Colon (tissue), 2 donors: ENCODE results near the gene TFB1M.
"Not testable (repeated sequence)": the region's sequence is repeated elsewhere in the genome, so short reads cannot be mapped to it uniquely, and the experiment has no call there.

Experiments
- FAIRE-seq: peaks from 2 replicates; lab custom pipeline; 2012; peaks lifted over from hg19 to GRCh38; lab: Jason Lieb, UNC
- donor health status: control.
- donor health status: control.

TFB1M gene

DNA sequence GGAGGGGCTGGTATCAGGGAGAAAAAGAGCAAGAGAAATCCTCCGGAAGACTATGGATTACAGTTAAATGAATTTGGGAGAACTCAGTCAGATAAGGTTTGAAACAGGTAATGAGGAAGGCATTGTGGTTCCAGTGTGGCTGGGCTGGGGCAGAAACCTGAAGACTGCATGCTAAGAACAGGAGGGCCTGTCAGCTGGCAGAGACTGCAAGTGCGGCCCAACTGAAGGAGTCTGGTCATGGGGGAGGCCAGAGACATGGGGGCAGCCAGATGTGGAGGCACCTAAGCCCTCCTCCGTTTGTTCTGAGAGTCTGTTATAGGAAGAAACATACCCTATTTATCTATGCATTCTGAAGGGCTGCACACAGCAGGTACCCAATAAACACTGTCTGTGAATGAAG is 16.6 kb downstream of the TFB1M start:
- FAIRE-seq, result no peak

DNA sequence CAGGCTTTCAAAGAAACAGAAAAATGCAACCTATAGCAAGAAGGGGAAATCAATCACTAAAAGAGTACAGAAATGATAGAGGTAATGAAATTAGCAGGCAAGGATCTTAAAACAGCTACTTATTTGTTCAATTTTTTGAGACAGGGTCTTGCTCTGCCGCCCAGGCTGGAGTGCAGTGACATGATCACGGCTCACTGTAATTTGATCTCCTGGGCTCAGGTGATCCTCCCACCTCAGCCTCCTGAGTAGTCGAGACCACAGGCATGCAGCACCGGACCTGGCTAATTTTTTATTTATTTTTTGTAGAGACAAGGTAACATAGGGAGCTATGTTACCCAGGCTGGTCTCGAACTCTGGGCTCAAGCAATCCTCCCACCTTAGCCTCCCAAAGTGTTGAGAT is 21.6 kb downstream of the TFB1M start:
- FAIRE-seq, result no peak

DNA sequence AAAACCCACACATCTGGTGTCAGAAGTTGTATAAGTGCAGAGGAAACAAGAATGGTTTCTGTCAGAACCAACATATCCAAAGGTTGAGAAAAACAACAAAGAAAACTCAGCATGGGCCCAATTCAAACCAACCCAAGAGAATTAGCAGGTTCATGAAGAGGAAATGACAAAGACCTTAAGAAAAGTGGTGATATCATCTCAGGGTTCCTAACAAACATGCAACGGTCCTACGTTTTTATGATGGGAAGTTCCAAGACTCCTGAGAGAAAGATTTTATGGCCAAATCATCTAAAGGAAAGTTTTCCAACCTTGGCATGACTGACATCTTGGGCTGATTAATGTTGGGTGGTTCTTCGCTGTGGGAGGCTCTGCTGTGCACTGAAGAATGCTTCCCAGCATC is 23.0 kb downstream of the TFB1M start:
- no peak for FAIRE-seq

DNA sequence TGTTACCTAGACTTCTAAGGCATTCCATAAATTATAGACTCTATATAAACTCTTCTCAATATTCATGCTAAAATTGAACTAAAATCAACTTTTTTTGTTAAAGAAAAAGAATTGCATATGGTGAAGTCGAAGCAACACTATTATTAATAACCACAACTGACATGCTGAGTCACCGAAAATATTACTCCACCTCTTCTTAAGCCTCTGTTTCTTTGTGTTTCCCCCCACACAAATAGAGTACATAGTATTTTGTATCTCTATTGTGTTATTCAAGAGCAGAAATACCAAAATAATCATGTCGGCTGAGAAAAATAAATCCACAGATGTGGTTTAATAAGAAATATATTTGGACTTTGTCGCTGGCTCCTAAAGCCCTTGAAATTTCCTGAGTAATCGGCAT is 23.8 kb downstream of the TFB1M start:
- FAIRE-seq, result no peak

DNA sequence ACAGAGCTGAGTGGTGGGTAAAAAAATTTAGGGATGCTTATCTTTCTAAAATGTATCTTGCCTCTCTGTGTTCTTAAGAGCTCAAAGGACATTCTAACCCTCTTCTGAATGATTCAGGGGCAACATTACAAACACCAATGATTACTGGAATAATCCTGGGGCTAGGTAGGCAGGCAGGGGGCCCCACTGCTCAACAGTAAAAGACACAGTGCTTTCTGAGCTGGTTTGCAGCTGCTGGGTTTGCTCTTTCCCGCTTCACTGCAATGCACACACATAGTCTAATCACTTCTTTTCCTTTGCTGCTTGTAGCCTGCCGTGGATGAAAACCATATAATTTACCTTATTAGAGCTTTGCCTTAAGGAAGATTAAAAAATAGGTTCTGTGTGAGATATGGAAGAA is 26.5 kb downstream of the TFB1M start:
- no peak for FAIRE-seq

DNA sequence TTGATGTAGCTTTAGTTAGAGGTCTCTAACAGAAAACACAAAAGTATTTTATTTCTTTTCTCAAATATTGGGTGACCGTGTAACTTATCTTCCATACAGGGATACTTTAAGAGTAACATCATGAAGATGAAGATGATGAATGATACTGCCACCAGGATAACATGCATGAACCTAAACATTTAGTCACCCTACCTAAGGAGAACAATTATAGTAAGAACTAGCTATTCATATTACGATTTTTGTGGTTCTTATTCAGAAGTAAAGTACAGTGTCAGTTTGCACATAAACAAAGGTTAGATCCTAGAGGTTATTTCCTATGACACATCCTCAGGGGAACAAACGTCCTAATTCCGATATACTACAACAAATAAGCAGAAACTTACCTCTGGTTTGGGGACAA is 29.5 kb downstream of the TFB1M start:
- no peak for FAIRE-seq

DNA sequence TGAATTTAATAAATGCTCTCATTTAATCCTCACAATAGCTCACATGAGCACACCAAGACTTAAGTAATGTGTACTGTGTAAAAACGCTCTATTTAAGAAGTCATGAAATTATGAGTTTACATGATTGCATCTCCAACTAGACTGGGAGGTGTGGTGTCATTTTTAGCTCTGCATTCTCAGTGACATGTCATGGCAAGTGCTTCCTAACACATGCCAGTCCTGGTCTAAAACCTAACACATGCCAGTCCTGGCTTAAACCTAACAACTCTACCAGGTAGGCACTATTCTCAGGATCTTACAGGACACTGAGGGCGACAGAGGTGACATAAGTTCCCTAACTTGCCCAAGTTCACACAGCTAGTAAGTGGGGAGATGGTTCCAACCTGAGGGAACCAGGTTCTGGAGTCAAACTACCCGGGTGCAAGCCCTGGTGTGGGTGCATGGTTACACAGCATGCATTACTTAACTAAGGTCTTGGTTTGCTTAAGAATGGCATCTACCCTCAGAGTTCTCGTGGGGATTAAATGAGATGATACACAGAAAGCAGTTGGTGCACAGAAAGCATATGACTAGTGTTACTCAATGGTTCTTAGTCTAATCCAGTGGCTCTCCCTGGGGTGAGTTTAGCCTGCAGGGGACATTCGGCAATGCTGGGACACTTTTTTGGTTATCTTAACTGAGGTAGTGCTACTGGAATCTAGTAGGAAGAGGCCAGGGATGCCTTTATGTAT is 35.8 kb downstream of the TFB1M start:
- FAIRE-seq, result no peak

DNA sequence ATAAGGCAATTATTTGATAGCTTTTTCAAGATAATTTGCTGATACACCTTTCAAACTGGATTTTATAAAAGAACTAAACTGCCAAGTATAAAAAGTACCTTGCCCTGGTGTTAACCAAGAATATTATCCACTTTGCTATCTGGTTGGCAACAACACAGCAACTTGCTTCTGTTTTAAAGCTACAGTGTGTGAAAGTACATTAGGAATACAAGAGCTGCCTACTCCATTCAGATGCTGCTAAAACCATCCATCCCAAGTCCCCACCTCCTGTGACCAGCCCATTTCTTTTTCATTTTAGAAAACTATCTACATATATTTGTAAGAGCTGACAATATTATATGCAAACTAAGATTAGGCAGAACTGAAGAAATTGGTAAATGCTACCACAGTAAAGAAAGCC is 37.6 kb downstream of the TFB1M start:
- FAIRE-seq, result no peak

DNA sequence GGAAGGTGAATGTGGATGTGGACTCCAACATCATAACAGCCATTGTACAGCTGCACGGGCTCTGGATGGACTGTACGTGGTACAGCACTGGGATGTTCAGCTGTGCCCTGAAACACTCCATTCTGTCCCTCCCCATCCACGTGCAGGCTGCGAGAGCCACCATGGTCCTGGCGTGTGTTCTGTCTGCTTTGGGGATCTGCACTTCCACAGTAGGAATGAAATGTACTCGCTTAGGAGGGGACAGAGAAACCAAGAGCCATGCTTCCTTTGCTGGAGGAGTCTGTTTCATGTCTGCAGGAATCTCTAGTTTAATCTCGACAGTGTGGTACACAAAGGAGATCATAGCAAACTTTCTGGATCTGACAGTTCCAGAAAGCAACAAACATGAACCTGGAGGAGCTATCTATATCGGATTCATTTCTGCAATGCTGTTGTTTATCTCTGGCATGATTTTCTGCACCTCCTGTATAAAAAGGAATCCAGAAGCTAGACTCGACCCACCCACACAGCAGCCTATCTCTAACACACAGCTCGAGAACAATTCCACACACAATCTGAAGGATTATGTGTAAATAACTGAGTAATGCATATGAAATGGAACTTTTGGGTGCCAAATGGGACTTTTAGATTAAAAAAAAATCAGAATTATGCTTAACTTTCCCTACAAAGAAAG is 38.3 kb downstream of the TFB1M start:
- no peak for FAIRE-seq

DNA sequence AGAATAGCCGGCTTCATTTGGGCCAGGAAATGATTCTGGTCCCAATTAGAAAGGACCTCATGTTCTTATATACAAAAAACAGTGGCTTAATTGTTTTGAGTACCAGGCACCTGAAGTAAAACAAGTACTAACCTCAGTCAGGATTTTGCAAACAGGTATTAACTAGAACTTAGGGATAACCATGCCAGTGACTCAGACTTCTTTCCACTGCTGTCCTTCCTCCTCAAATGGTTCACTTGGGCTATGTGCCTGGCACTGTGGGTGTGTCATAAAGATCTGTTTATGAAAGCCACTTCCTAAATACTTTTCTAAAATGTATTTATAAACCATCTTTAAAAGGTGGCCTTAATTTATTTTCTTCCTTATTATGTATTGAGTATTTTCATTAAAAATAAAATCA is 39.8 kb downstream of the TFB1M start:
- no peak for FAIRE-seq

DNA sequence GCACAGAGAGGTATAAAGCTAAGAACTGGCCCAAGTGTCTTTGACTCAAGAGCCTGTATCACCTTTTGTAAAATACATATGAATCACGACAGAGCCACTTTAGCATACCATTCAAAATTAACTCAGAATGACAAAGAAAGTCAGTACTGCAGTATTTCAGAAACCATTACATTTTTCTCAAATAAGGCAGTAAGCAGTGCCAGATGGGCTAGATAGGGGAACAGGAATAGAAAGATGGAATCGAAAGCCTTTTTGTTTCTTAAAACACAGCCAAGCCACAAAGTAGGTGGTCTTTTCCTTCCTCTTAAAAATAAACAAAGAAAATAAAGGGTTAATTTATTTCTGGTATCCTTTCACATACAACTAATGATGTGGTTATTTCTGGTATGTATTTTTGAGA is 40.2 kb downstream of the TFB1M start:
- FAIRE-seq, result no peak

DNA sequence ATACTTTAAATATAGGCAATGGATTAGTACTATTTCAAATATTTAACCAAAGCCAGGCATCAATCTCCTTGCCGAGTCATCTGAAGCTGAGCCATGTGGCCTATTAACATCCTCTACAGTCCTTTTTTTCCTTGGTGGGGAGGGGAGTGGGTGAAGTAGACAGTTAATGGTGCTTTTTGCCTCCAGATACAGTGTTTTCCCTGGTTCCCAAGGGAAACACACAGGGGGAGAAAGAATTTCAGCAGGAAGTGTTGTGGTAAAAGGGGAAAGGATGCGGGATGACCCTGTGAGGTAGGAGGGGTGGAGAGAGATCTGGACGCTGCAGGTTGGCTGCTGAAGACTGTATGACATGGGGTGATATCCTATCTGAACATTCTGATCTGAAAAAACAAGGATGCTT is 40.9 kb downstream of the TFB1M start:
- no peak for FAIRE-seq

DNA sequence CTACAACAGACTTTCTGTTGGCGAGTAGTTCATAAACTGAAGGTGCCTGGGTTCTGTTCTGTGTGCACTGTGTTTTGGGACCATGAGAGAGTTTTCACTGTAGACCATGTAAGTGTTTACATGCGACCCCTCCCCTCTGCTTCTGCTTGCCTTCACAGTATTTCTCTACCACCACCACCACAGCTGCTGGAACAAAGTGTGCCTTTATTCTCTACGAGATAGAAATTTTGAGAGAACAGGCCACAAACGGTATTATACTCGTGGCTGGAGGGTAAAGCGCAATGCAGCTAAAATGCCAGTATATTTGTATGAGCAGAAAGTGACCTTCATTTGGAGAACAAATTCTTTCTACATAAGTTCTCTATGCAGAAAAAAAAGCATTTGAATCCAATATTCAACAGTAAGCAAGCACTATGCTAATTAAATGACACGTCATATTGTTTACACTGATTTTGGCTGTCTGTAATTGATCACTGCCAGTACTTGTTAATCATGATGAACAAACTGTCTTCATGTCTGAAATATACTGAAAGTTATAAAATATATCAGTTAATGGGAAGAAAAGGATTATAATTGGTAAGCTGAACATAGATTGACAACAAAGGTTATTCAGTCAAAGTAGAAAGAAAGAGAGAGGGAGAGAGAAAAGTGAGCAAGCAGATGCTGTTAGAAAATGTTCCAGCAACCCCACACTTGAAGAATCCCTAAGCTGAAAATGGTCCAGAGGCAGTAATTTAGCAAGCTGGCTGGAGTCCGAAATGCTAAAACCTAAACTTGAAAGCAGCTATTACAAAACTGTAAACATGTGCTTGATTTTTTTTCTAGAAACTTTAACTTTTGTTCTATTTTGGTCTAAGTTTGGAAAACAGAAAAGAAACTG is 41.7 kb downstream of the TFB1M start:
- FAIRE-seq, result no peak

DNA sequence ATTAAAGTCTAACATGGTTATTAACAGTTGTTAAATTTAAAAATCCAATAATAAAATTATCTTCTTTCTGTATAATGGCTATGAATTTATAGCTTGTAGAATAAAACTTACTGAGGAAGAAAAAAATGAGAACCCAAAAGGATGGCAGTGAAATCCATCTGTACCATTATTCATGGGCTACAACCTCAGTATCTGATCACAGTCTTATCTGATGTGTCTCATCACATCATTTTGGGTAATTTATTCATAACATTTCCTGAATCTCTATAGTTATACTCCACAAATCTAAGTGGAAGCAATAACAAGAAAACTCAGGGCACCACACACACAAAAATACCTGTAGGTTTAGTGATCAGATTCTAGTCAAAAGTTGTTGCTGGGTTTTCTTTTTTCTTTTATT is 43.1 kb downstream of the TFB1M start:
- FAIRE-seq, result no peak

DNA sequence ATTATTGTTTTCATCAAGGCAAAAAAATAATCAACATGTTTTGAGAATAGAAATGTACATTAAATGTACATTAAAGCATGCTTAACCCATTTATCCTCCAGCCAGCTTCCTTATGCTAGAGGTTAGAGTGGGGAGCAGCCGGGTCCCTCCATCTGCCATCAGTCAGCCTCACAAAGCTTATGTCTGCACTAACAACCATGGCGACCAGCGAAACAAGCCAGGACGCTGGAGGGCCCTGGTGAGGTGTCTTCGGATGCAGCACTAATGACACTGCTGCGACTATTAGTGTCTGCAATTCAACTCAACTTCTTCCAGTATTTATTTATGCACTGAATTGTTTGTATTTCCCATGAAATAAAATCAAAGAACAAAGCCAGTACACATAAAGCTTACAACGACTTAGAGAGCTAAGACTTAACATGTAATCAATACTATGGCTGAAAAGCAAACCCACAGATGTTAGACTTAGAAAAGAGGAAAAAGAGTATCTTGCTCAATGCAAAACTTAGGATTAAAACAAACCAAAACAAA is 43.7 kb downstream of the TFB1M start:
- no peak for FAIRE-seq

DNA sequence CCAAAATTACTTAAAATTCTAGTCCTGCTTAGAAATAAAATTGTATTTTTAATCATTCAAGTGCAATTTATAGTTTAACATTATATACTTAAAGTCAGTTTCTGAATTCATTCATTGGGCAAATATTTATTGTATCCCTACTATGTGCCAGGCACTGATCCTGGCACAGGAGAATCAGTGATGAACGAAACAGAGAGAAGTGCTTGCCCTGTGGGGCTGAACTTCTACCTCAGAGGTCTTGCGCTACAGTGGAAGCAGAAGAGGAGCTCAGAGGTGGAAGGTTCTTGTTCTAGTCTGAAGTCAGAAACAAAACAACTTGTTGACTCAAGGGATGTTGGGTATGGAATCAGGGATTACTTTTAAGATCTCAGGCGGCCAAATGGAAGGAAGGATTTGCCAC is 44.5 kb downstream of the TFB1M start:
- no peak for FAIRE-seq

DNA sequence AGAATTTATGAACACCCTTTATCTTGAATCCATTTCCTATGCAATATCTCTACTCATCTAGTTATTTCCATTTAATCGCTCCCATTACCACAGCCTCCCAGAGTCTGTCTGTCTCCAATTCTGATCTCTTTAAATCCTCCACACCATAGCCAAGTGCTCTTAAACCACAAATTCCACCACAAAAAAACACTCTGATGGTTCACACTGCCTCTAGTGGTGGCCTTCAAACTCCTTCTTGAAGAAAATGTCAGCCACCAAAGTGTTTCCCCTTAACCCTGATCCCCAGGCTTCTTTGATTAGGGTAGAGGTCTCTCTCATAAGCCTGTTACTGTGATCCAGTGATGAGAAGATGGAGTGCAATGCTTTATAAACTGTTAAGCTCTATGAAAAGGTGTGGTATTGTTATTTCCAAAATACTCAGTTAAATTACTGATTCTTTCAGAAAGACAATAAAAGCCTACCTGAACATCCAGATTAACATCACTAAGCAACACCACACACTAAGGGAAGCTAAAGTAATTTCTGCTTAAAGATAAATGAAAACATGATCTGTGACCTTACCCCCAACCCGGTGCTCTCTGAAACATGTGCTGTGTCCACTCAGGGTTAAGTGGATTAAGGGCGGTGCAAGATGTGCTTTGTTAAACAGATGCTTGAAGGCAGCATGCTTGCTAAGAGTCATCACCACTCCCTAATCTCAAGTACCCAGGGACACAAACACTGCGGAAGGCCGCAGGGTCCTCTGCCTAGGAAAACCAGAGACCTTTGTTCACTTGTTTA is 46.0 kb downstream of the TFB1M start:
- FAIRE-seq, result not testable (repeated sequence)

DNA sequence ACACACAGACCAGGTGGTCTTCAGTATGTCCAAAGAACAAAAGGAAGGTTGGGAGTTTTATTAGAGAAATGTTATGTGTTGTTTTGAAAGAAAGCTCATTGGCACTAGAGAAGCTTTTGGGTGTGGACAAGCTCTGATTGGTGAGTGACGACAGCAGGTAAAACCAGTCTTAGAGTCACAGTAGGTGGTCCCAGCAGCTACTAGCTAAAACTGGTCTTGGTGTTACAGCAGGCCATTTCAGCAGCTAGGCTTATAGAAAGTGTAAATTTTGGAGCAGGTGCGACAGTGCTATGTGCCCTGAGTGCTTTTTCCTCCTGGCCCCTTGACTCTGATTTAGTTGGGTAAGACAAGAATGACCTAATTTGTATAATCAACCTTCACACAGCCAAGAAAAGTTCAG is 46.9 kb downstream of the TFB1M start:
- no peak for FAIRE-seq

DNA sequence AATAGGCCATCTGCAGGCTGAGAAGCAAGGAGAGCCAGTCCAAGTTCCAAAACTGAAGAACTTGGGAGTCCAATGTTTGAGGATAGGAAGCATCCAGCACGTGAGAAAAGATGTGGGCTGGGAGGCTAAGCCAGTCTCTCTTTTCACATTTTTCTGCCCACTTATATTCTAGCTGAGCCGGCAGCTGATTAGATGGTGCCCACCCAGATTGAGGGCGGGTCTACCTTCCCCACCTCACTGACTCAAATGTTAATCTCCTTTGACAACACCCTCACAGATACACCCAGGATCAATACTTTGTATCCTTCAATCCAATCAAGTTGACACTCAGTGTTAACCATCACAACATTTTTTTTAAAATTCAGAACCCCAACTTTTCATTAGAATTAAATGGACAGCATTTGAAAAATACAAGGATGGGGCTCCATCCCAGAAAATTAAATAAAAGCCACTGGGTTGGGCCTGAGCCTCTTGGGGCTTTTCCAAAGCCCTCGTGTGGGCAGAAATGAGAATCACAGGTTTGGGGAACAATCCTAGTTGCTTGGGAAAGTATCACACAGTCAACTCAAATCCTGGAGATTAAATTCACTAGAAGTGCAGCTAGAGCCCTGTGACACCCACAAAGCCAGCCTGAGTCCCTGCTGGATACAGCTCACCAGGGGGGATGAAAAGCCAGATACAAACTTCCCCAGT is 48.3 kb downstream of the TFB1M start:
- FAIRE-seq, result no peak

DNA sequence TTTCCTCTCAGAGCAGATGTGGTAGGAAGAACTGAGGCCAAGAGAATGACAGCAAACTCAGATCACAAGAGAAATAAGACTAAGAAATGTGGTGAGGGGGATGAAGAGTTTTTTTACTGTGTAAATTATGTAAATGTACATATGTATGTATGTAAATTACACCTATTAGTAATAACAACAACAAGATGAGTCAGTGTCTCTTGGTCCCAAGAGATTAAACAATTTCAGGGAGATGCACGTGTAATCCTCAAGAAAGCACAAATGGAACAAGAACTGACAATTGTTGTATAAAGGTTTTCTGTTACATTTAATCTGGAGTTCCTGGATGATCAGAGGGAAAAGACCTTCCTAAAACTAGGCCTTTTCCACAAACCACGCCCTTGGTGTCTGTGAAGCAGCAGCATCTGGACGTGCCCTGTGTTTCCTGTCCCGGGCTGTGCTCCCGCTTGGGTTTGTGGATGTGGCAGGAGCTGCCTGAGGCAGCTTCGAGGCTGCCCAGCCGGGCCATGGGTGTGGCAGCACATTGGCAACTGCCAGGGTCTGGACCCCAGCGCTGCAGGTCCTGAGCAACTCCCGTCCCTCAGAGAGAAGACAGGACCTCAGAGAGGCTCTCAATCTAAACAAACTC is 49.5 kb downstream of the TFB1M start:
- no peak for FAIRE-seq
